ENCODE results near the gene BEND6.
A peak's percentile ranks its signal among the peaks of the same experiment; 100 is the strongest.

The BEND6 gene

DNA sequence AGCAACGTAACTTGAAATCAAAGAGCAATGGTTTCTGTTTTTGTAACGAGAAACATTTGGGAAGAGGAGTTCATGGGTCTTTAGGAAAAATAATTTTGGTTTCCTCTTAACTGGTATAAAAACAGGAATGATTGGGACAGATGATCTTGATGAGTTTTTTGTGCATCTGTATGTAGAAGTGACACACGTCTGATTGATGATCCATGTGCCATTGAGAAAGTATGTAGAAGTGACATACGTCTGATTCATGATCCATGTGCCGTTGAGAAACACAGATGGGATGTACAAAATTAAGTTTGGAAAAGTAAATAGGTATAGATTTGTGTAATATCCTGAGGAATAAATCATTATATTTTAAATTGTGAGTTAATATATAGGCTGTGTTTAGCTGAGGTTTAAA, 93.7 kb downstream of the BEND6 start:
- Histone ChIP-seq H3K27me3 (ENCODE audit: insufficient read depth, low read length, poor library complexity, severe bottlenecking) (no peaks in the 10 kb centered on the region), H3K9me3 (ENCODE audit: insufficient read depth, low read depth, low read length) (no peaks in the 10 kb centered on the region), H2AFZ (ENCODE audit: low read length) (no peak overlapping the region), H3K36me3 (ENCODE audit: insufficient read depth, low read length) (peaks cover 30% of the 10 kb centered on the region), H3F3A (ENCODE audit: low read depth) (no peaks in the 10 kb centered on the region), H3K4me3 (ENCODE audit: low read length, poor library complexity, severe bottlenecking) (peak overlapping the region; percentile 73), H3K9me2 (replicated peaks; ENCODE audit: low read depth, low read length) (no peaks in the 10 kb centered on the region), H4K20me1 (ENCODE audit: insufficient read depth, low read length, poor library complexity, severe bottlenecking) (peaks cover 45% of the 10 kb centered on the region), H3K4me2 (ENCODE audit: low read depth, low read length, poor library complexity, severe bottlenecking) (peak overlapping the region; percentile 79), H3K4me1 (ENCODE audit: insufficient read depth, low read length, poor library complexity, severe bottlenecking) (peaks cover 34% of the 10 kb centered on the region), H3K79me2 (ENCODE audit: insufficient read depth, low read length) (peaks cover 42% of the 10 kb centered on the region), H3K9ac (ENCODE audit: low read depth, low read length, poor library complexity, severe bottlenecking) (peak overlapping the region; percentile 59)
- no peak for TF ChIP-seq EZH2phosphoT487 (IDR thresholded peaks at IDR 0.05; ENCODE audit: borderline replicate concordance)
- TF ChIP-seq, protein P1, sequence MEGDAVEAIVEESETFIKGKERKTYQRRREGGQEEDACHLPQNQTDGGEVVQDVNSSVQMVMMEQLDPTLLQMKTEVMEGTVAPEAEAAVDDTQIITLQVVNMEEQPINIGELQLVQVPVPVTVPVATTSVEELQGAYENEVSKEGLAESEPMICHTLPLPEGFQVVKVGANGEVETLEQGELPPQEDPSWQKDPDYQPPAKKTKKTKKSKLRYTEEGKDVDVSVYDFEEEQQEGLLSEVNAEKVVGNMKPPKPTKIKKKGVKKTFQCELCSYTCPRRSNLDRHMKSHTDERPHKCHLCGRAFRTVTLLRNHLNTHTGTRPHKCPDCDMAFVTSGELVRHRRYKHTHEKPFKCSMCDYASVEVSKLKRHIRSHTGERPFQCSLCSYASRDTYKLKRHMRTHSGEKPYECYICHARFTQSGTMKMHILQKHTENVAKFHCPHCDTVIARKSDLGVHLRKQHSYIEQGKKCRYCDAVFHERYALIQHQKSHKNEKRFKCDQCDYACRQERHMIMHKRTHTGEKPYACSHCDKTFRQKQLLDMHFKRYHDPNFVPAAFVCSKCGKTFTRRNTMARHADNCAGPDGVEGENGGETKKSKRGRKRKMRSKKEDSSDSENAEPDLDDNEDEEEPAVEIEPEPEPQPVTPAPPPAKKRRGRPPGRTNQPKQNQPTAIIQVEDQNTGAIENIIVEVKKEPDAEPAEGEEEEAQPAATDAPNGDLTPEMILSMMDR (conservative IDR thresholded peaks at IDR 0.05; ENCODE audit: low read length) = no peak

DNA sequence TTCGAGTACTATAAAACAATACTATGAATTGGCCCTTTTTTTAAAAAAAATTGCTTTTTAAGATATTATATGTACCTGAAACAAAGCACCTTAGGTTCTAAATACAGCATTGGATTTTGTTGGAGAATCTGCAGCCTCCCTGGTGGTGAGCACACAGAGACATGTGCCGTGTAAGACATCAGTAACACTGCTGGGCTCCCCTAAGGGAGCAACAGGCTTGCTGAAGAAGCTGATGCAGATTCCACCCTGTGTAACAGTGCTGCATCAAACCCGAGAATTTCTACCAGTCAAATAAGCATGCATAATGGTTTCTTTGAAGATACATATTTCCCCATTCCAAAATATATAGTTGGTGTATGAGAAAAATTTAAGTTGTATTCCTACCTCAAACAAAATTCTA, 108.9 kb downstream of the BEND6 start:
- no peaks in the 10 kb centered on the region for H3K4me1 ChIP-seq (ENCODE audit: insufficient read depth, low read length, poor library complexity, severe bottlenecking)
- no peaks in the 10 kb centered on the region for H3K27me3 ChIP-seq (ENCODE audit: insufficient read depth, low read length, poor library complexity, severe bottlenecking)
- H3K79me2 ChIP-seq (ENCODE audit: insufficient read depth, low read length) = no peaks in the 10 kb centered on the region
- H3K9ac ChIP-seq (ENCODE audit: low read depth, low read length, poor library complexity, severe bottlenecking) = no peak overlapping the region
- H3K36me3 ChIP-seq (ENCODE audit: insufficient read depth, low read length) = peaks cover 6% of the 10 kb centered on the region; the same call in 1 of the 2 replicates
- no peaks in the 10 kb centered on the region for H3K9me2 ChIP-seq (replicated peaks; ENCODE audit: low read depth, low read length)
- no peaks in the 10 kb centered on the region for H3K9me3 ChIP-seq (ENCODE audit: insufficient read depth, low read depth, low read length)
- no peak overlapping the region for H3K4me2 ChIP-seq (ENCODE audit: low read depth, low read length, poor library complexity, severe bottlenecking)
- no peaks in the 10 kb centered on the region for H3F3A ChIP-seq (ENCODE audit: low read depth)
- H3K4me3 ChIP-seq (ENCODE audit: low read length, poor library complexity, severe bottlenecking) = no peak overlapping the region
- no peaks in the 10 kb centered on the region for H4K20me1 ChIP-seq (ENCODE audit: insufficient read depth, low read length, poor library complexity, severe bottlenecking)
- TF ChIP-seq EZH2phosphoT487 (IDR thresholded peaks at IDR 0.05; ENCODE audit: borderline replicate concordance) = no peak
- TF ChIP-seq, protein P1 (conservative IDR thresholded peaks at IDR 0.05; ENCODE audit: low read length) = no peak
- no peak overlapping the region for H2AFZ ChIP-seq (ENCODE audit: low read length)

DNA sequence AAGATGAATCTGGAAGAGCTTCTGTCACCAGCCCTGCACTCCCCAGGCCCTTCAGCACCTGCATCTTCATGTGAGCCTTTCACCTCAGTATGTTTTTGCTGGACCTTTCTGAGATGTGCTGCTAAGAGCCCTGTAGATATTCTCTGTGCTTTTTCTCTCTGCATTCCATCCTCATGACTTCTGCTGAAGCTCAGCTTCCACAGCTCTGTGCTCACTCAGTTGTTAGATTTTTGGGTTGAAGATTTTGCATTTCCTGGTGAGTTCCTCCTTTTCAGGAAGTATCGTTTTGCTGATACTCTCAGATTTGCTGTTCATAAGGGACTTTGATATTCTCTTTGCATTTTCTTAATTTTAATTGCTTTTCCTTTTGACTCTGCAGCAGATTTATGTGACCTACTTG, 109.9 kb downstream of the BEND6 start:
- H3K79me2 ChIP-seq (ENCODE audit: insufficient read depth, low read length) = no peaks in the 10 kb centered on the region
- no peak overlapping the region for H3K4me3 ChIP-seq (ENCODE audit: low read length, poor library complexity, severe bottlenecking)
- no peak overlapping the region for H3K9ac ChIP-seq (ENCODE audit: low read depth, low read length, poor library complexity, severe bottlenecking)
- no peaks in the 10 kb centered on the region for H3K9me2 ChIP-seq (replicated peaks; ENCODE audit: low read depth, low read length)
- no peaks in the 10 kb centered on the region for H4K20me1 ChIP-seq (ENCODE audit: insufficient read depth, low read length, poor library complexity, severe bottlenecking)
- H3K4me2 ChIP-seq (ENCODE audit: low read depth, low read length, poor library complexity, severe bottlenecking) = no peak overlapping the region
- H2AFZ ChIP-seq (ENCODE audit: low read length) = no peak overlapping the region
- H3K36me3 ChIP-seq (ENCODE audit: insufficient read depth, low read length) = peaks cover 6% of the 10 kb centered on the region; the same call in 1 of the 2 replicates
- no peaks in the 10 kb centered on the region for H3K9me3 ChIP-seq (ENCODE audit: insufficient read depth, low read depth, low read length)
- no peaks in the 10 kb centered on the region for H3K27me3 ChIP-seq (ENCODE audit: insufficient read depth, low read length, poor library complexity, severe bottlenecking)
- no peaks in the 10 kb centered on the region for H3F3A ChIP-seq (ENCODE audit: low read depth)
- no peak for TF ChIP-seq EZH2phosphoT487 (IDR thresholded peaks at IDR 0.05; ENCODE audit: borderline replicate concordance)
- TF ChIP-seq, protein P1 (conservative IDR thresholded peaks at IDR 0.05; ENCODE audit: low read length) = no peak
- no peaks in the 10 kb centered on the region for H3K4me1 ChIP-seq (ENCODE audit: insufficient read depth, low read length, poor library complexity, severe bottlenecking)
